ENCODE data around the gene TTC7B.

DNA sequence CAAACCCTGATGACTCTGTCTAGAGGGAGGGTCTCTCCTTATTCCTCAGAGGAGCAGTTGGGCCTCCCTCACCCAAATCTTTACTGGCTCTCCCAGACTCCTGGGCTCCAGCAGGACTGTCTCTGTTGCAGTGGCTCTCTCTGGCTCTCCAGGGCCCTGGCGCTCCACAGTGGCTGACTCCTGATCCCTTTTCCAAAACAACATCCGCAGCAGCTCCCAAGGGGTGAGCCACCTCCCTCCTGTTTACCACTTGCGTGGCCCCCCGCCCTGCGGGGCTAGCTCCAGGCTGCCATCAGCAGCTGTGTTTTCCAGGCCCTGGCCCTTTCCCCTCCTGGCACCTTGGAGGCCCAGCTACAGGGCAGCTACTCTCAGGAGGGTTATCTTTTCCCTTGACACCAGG is 295.9 kb downstream of the TTC7B start:
- TF ChIP-seq, protein P1, sequence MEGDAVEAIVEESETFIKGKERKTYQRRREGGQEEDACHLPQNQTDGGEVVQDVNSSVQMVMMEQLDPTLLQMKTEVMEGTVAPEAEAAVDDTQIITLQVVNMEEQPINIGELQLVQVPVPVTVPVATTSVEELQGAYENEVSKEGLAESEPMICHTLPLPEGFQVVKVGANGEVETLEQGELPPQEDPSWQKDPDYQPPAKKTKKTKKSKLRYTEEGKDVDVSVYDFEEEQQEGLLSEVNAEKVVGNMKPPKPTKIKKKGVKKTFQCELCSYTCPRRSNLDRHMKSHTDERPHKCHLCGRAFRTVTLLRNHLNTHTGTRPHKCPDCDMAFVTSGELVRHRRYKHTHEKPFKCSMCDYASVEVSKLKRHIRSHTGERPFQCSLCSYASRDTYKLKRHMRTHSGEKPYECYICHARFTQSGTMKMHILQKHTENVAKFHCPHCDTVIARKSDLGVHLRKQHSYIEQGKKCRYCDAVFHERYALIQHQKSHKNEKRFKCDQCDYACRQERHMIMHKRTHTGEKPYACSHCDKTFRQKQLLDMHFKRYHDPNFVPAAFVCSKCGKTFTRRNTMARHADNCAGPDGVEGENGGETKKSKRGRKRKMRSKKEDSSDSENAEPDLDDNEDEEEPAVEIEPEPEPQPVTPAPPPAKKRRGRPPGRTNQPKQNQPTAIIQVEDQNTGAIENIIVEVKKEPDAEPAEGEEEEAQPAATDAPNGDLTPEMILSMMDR (IDR thresholded peaks at IDR 0.05; ENCODE audit: insufficient read depth, low read length, poor library complexity, severe bottlenecking): no peak
- no peak for TF ChIP-seq EZH2phosphoT487 (conservative IDR thresholded peaks at IDR 0.05; ENCODE audit: low read length)

Data from SU-DHL-6 (cell line).